CD4-positive, alpha-beta T cell treated with Interleukin-12 subunit alpha and Interleukin-12 subunit beta, for 1 hour (primary cell): ENCODE measurements around the gene TERC.
"Not testable (repeated sequence)": the region's sequence is repeated elsewhere in the genome, so short reads cannot be mapped to it uniquely, and the experiment has no call there.

Experiments
- DNase-seq: peaks from one replicate; pipeline ENCODE4 v3.0.0-alpha.2; 2020

The TERC gene

DNA sequence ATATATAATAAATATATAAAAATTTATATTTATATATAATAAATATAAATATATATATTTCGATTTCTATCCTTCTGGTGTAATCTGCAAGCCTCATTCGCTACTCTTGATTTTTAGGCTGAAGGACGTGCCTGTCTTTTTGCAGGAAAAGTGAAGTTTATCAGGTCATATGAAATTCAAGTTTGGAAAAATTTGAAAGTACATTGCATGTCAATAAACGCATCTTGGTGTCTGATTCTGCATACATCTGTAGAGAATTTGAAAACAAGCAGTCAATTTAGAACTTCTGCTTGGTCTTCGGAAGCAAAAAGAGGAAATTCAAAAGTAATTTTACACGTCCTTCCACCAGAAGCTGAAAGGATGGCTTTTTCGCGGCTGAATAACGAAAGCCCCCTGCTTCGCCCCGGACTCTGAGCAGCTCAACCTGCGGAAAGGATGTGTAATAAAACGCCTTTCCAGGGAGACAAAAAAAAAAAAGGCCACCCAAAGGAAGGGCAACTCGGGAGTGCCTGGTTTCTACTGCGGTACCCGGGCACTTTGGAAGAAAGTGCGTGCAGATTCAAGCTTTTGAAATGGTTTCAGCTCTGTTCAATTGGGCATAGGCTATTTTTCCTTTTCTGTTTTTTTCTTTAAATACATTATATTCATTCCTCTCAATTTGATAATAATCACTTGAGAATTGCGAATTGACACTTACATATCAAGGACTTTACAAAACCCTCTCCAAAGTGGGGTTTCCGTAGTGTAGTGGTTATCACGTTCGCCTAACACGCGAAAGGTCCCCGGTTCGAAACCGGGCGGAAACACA, 6.8 kb upstream of the TERC start:
- peak; percentile 91 for DNase-seq

DNA sequence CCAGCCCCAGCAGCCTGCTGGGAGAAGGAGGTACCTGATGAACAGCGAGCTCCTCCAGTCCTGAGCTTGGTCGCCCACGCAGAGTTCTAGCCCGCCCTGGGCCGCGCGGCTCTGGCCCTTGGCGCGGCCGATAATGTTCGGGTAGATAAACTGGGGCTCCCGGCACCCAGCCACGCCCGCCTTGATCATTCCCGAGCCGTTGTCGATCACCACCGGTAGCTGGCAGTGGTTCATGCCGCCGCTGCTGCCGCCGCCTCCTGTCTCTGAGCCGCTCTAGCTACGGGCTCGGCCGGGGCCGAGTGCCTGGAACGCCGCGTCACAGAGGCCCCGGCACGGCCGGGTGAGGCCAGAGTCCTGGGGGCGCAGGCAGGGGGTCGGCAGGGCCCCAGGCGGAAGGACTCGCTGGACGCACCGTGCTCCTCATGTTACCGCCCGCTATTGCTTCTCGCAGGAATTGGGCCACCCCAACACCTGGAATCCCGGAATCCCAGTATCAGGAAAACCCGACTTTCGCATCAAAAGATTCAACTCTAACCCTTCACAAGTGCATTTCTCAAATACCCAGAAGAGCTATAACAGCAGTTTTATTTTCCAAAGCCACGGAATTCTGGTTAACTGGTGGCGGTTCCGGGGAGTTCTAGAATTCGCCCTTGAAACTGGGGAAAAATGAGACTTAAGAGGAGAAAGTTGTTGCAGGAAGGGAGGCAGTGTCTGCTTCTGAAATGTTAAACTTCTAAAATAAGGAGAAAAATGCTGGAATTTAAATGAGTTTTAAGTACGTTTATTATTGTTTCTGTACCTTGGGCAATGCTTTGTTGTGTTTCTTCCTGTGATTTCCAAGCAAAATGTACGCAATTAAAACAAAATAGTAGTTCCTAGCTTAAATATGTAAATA, 4.7 kb upstream of the TERC start, which contains the start of gene ACTRT3:
ACTRT3 (minus strand) TSS at position 275 of the 895 bp plus-strand sequence; CDS start at position 234, 41 bp downstream.
- peak; percentile 70 for DNase-seq

DNA sequence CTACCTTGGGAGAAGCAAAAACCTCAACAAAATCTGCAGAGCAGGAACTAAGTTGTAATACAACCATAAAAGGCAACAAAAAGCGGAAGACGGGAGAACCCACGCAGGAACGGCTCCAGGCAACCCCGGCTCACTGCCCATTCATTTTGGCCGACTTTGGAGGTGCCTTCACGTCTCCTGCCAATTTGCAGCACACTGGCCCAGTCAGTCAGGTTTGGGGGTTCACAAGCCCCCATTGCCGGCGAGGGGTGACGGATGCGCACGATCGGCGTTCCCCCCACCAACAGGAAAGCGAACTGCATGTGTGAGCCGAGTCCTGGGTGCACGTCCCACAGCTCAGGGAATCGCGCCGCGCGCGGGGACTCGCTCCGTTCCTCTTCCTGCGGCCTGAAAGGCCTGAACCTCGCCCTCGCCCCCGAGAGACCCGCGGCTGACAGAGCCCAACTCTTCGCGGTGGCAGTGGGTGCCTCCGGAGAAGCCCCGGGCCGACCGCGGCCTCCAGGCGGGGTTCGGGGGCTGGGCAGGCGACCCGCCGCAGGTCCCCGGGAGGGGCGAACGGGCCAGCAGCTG, 463 bp downstream of the TERC start:
- DNase-seq, result peak; percentile 70

DNA sequence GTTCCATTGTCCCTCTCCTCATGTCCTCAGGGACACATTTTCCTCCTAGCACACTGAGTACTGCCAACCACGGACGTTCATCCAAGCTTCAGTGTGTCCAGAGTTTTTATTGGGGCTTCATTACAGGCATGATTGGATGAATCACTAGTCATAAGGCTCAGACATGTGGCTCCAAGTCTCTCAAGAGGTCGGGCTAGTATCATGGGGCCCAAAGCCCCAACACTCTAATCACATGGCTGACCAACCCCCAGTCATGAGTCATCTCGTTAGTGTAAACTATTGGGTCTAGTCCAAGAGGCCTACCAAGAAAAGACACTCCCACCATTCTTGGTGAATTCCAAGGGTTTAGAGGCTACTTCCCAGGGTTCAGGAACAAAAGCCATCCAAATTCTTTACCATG, 4.4 kb downstream of the TERC start:
- no peak for DNase-seq

DNA sequence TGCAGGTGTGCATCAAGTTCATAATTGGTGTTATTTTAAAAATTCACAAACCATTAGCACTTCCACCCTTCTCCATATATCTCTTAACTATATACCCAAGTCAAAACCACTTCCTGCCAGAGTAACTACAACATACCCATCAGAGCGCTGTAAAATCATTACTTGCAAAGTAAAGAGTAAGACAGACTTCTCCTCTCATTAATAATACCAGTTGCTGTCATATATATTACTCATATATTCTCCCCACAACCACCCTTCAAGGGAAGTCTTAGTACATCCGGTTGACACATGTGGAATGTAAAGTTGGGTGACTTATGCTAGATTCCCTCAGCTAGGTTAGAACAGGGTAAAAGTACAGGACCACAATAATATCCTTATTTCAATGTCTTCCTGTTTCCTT, 5.6 kb downstream of the TERC start:
- DNase-seq, result peak; percentile 38

DNA sequence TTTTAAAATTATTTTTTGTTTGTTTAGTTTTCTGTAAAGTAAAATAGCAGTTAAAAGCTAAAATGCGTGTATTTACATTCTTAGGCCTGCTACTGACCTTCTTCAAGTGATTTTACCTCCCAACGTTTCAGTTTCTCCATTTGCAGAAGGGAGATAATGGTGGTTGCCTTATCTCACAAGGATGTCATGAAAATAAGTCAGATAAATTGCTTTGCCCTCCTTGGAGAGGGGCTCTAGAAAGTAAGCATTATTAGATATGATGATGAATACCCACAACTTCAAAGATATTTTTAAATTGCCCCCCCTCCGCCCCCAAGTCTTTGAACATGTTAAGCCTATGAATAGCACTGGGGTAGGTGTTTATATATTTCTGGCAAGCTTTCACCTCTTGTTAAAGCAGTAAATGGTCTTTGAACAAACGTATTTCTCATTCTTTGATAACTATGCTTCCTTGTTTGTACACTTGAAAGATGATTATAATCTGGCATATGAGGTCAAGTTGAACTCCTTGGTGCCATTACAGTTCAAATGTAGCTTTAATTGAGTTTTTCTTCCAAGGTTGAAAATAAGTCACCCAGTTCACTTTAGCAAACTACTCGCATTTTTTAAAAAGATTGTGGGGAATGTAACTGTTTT, 6.4 kb downstream of the TERC start:
- no peak for DNase-seq

DNA sequence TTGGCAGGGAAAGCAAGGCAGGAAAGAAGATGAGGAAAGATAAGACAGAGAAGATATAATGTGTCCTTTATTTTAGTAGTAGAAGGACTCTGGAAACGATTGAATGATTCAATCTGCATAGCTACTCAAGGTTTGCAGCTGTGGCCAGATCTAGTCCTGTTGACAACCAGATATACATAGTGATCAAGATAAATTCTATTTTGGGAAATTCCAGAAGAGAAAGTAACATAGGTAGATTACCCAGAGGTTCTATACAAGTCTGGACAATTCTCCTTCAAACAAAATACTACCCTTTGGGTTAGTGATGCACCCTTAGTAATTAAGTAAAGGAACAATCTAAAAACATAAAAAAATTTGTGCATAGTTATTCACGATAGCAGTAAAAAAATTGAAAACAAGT, 9.4 kb downstream of the TERC start:
- no peak for DNase-seq

DNA sequence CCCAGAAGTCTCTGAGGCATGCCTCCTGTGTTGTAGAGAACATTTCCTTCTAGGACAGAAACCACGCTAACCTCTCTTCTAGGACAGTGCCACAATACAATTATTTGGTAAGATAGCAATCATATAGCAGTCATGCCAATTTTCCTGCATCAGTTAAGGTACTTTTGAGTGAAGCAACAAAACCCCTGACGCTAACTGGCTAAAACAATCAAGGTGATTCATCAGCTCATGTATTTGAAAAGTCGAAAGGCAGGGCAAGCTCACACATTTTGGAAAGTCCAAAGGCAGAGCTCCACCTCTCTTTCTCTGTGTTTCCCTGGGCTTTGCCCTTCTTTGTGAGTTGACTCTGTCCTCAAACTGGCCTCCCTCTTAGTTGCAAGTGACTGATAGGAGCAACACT, 10.1 kb downstream of the TERC start:
- no peak for DNase-seq

DNA sequence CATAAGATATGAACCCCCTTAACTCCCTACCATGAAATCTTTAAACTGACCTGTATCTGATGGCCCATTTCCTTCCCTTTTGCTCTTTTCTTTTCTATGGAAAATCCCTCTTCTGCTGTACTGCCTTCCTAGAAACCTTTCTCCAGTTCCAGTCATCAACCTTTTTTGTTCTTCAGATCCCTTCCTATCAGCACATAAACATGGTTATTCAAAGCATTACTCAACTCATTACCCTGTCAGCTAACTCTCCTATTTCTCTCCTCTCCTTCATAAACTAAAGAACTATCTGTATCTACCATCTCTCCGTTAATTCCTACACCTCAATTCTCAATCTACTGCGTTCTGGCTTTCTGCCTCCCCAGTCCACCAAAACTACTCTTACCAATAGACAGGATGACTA, 13.0 kb downstream of the TERC start:
- DNase-seq, result no peak

DNA sequence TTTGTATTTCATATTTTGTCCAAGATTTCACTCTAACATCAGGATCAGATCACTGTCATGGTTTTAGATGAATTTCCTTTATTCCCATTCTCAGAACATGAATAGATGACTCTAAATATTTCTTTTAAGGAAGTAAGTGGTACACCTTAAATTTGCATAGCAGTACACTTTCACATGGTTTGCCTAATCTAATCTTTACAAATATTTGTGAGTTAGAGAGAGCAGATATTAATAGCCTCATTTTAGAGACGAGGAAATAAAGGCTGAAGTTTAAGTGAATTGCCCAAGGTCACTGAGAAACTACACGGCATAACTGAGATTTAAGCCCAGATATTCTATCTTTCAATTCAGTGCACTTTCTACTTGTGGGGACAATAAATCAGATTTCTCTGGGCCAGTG, 14.2 kb downstream of the TERC start:
- DNase-seq, result no peak

DNA sequence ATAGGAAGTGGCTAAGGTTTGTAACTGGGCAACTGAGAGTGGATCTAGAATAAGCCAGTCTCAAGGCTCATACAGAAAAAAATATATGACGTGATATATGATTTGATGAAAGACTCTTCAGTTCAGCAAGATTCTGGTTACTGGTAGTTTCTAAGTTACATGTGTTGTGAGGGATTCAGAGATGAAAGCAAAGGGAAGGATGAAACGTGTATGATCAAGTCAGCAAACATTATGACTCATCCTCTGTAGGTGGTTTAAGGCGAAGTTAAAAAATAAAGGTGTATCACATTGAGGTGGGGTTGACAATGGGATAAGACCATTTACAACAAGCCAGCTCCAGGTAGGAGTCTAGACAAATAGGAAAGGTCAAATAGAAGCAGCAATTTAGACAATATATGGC, 16.2 kb downstream of the TERC start:
- DNase-seq, result no peak

DNA sequence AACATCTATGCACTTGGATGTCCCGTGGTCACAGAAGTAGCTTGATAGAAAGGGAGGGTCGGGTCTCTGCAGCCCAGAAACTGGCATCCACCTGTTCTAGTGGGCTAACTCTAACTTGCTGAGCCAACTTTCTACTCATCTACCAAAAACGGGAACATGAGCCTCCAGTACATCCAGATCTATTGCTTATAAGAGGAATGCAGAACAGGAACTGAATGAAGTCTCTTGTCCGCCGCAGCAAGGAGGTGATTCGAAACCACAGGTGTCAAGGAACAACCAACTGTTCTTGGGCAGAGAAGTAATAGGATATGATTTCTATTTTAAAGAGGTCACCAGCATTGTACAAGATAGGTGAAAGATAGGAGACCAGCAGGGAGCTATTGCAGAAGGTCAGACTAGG, 17.9 kb downstream of the TERC start:
- no peak for DNase-seq

DNA sequence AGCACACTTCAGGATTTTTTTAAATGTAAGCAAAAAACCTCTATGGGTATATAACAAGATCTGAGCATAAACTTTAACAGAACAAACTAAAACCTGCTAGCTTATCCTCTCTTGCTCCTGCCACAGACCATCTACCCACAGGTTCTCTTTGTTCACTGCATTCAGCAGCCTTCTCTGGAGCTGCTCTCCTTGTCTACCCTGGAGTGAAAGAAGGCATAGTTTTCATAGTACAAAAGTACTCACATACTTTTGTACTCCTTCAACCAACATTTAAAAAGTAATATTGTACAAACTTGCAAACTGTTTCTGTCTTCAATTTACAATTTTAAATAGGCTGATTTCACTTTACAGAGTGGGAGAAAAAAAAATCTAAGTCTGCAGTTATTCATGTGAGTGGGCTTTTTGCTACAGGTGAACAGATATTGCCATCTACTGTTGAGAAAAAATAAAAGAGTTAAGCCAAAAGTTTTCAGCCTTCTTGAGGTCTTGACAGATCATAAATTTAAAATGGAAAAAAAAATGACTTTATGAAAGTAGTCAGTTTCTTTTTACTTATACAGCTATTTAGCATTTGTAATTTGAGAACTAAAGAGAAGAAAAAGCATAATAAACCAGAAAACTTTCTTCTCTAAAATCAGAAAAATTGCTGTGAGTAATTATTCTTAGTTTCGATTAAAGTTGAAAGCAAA, 20.4 kb downstream of the TERC start:
- no peak for DNase-seq

DNA sequence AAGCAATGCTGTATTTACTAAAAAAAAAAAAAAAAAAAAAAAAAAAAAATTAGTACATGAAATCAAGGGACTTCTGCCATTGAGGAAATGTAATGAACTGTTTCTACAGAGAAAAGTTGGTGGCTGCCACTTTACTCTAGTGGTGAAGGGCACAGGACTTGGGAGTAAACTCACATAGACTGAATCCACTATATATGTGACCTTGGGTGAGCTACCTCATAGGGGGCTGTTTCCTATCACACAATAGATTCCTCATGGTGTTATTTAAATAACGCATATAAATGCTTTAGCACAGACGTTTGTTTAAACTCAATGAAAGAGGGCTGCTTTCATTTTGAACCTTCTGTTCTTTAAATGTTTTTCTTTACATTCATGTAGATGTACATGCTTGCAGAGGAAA, 25.8 kb downstream of the TERC start:
- no peak for DNase-seq

DNA sequence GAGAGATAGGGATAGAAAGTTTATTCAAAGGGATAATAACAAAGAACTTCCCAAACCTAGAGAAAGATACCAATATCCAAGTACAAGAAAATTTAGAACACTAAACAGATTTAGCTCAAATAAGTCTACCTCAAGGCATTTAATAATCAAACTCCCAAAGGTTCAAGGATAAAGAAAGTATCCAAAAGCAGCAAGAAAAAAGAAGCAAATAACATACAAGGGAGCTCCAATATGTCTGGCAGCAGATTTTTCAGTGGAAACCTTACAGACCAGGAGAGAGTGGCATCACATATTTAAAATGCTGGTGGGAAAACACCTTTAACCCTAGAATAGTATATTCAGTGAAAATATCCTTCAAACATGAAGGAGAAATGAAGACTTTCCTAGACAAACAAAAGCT, 33.0 kb downstream of the TERC start:
- not testable (repeated sequence) for DNase-seq

DNA sequence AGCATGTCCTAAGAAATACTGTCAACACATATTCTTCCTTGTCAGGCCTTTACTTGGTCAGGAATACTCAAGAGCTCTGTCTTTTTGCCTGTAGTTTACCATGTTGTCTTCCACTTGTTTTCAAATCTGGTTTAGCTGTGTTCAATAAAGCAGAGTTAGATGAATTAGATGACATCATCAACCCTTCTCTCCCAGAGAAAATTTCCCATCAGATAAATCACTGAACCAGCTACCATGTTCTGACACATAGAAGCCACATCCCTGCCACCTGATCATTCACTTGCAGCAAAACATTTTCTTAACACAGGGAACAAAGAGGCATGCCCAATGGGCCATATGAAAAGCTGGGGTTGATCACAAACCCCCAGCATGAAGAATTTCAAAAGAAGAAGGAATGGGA, 42.1 kb downstream of the TERC start:
- DNase-seq, result no peak

DNA sequence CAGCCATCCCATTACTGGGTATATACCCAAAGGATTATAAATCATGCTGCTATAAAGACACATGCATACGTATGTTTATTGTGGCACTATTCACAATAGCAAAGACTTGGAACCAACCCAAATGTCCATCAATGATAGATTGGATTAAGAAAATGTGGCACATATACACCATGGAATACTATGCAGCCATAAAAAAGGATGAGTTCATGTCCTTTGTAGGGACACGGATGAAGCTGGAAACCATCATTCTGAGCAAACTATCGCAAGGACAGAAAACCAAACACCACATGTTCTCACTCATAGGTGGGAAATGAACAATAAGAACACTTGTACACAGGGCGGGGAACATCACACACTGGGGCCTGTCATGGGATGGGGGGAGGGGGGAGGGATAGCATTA, 46.4 kb downstream of the TERC start:
- DNase-seq, result not testable (repeated sequence)
